SIG-M5 treated with dmso at 0.1 percent for 504 hours (cell line): ENCODE results near the gene TOGARAM2.
"Not testable (repeated sequence)": the region's sequence is repeated elsewhere in the genome, so short reads cannot be mapped to it uniquely, and the experiment has no call there.

Experiments
- DNase-seq: peaks from one replicate; lab custom pipeline; 2025; ENCODE audit not compliant: unreplicated experiment; lab: John Stamatoyannopoulos, UW

Gene TOGARAM2

DNA sequence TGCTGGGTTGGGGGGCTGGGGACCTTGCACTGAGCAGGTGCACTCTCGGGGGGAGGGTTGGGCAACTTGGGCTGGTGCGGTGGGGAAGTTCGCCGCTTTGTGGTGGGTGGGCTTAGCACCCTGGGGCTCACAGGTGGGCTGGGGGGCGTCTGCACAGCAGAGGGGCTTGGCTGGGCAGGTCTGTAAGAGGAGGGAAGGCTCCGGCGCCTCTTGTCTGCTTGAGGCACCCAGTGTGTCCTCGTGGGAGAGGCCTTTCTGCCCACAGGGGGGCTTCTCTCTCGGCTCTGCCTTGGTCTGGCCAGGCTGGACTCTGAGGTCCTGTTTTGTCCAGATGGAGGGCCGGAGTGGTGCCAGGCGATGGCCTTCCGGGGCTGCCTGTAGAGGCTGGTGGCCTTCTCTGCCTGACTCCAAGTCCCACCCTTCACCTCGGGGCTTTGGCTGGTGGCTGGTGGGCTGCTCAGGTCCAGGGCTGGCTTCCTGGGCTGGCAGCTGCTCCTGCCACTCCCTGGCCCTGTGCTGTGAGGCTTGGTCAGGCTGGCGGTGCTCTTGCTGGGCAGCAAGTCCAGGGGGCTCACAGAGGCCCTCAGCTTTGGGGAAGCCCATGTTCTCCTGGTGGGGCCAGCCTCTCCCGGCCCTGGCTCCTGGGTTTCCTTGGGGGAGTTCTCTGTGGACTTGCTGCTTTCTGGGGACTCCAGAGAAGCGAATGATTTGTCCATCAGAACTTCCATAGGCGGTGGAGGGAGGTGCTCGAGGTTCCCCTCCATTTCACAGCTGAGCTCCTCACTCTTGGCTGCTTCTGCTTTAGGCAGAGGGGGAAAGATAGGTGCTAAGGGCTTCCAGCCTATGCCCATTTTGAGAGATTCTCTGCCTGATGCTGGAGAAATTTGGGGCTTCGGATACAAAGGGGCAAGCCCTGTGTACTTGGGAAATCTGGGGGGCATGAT is 90.2 kb downstream of the TOGARAM2 start:
- DNase-seq = no peak

GRCh38 chr2:29072251-29072650 is 91.2 kb downstream of the TOGARAM2 start:
- no peak for DNase-seq

- DNase-seq = no peak
Measured at GRCh38 chr2:29072971-29073725, 92.0 kb downstream of the TOGARAM2 start.

DNA sequence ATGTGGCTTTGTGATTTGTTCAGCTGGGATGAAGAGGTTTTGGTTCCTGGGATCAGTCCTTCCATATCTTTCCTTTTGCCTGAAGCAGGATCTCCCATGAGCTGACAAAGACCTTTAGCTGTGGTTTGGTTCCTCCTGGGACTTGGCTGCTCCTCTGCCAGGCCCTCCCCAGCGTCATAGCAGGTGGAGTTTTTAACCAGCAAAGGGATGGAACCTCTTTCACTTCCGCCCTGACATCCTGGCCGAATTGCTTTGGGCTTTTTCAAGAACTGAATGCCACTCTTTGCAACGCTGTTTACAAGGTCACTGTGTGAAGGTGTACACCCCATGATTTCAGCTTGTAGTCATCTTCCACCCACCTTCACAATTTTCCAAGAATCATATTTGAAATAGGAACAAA is 92.8 kb downstream of the TOGARAM2 start:
- DNase-seq = peak; percentile 10

DNA sequence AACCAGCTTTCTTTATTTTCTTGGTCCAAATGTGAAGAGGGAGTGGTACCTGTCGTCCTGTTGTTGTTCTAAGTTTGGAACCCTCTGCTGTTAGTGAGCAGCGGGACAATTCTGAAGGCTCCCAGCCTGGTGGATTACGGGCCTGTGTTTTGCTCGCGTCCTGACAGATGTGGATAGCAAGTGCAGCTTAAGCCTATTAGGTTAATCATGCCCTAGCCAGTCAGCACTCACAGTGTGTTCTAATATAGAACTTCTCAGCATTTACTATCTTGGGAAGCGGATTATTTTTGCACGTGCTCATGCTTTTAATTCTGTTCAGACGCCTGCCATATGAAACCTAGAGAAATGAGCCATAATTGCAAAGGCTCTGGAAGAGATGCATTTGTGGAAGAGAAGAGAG is 93.3 kb downstream of the TOGARAM2 start, which contains the start of gene PCARE:
TSS of gene PCARE (minus strand) at position 113 of the 400 bp plus-strand sequence. CDS start 262 bp downstream, outside the sequence.
- DNase-seq = no peak

DNA sequence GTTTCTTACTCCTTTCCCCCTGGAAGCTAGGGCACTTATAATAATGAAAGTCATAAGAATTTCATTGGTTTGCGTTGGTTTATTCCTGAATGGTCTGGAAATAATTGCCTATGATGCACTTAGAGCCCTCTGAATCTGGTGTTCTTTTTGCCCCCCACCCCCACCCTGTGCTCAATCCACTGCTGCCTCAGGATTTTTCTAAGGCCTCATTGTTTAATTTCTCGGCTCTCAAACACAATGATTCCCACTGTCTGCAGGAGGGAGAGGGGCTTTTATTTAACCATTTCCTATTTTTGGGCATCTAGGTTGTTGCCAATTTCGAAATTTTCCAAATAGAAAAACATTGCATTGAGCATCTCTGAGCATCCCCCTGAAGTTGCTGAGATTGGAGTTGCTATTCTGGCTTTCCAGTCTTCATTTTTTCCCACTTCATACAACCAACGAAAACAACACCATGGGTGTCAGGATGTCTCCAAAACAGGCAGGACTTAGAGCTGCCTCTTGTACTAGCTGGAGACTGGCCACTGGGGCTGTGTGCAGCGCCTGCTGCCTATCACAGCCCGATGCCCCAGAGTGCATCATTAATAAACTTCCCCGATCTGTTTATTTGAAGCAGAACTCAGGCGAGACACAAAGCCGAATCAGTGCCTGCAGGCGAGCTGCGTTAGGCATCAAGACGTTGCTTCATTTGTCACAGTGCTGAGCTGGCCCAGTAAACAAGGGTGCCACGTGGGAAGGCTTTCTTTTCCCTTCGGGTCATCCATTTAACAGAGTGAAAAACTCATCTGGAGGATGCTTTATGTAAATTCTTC is 95.0 kb downstream of the TOGARAM2 start:
- no peak for DNase-seq

DNA sequence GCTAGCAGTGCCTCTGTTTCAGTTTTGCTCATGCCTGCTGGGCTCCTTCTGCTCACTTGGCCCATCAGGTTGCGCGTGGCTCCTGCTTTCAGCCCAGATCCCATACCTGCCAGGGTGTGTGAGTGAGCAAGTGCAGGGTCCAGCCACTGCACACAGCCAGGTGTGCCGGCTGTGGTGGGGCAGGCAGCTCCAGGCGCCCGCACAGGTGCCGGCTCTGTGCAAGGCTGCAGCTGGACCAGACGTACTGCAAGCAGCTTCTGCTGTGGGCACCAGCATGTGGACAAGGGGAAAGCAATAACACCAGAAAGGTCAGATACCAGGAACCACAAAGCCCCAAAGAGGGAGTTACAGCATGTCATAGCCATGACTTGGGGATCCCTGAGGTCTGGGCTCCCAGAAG is 98.8 kb downstream of the TOGARAM2 start:
- DNase-seq = no peak

GRCh38 chr2:29080886-29081743 is 100.0 kb downstream of the TOGARAM2 start:
- peak; percentile 93 for DNase-seq

DNA sequence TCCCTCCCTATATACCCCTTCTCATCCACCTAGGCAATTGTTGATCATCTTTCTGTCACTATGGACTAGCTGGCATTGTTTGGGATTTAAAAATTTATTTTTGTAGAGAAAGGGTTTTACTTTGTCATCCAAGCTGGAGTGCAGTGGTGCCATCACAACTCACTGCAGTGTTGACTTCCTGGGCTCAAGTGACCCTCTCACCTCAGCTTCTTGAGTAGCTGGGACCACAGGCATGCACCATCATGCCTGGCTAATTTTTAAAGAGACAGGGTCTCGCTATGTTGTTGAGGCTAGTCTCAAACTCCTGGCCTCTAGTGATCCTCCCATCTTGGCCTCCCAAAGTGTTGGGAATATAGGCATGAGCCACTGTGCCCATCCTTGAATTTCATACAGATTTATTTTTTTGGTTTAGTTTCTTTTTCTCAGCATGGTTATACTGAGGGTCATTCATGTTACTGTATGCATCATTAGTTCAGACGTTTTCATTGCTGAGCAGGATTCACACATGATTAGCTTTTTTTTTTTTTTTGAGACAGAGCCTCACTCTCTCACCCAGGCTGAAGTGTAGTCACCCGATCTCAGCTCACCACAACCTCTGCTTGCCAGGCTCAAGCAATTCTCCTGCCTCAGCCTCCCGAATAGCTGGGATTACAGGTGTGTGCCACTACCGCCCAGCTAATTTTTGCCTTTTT is 101.9 kb downstream of the TOGARAM2 start:
- no peak for DNase-seq

- no peak for DNase-seq
Measured at GRCh38 chr2:29084554-29084953, 103.5 kb downstream of the TOGARAM2 start.

- not testable (repeated sequence) for DNase-seq
Measured at GRCh38 chr2:29090311-29090710, 109.2 kb downstream of the TOGARAM2 start.

GRCh38 chr2:29096969-29097368 is 115.9 kb downstream of the TOGARAM2 start:
- no peak for DNase-seq

DNA sequence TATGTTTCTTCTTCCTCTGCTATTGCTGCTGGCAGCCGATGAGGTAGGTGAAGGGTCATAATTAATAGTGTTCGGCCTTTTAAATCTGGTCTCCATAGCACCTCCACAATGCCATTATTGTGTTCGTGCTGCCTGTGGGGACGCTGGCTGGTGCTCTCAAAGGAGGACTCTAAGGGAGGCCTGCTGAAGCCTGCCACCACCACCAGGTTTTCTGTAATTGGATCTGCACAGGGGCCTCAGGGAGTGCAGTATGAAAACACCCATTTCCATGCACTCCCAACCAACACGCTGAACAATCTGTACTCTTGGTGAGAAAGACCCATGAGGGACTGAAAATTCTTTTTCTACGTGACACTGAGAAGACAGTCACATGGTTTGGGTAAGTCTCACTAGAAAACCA is 116.5 kb downstream of the TOGARAM2 start:
- DNase-seq = no peak

DNA sequence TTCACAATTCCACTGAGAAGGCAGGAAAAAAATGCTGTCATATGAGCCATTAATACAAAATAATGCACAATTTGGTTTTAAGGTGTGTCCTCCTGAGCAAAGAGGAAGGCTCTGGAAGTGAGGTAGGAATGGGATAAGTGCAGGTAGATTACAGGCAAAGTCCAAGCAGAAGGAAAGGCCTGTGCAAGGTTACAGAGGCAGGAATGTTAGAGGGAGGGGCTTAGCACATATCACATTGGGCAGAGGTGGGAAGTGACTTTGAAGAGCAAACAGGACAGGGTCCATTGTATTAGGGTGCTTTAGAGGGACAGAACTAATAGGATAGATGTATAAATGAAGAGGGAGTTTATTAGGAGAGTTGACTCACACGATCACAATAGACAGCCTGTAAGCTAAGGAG is 119.5 kb downstream of the TOGARAM2 start:
- no peak for DNase-seq
